ENCODE results near the gene AAMP. TPM values are rescaled to one million over a fixed set of nuclear protein-coding genes. Genes with fewer than 3 reads are reported as not detected.

AAMP gene
- total RNA-seq, 1 experiment from 2014 or later: 126 TPM

- TF ChIP-seq CTCF (conservative IDR thresholded peaks at IDR 0.05): no peak
- no peak for TF ChIP-seq EZH2 (IDR thresholded peaks at IDR 0.05; ENCODE audit: low read depth)
- no peaks in the 10 kb centered on the region for H3K4me1 ChIP-seq (replicated peaks; ENCODE audit: insufficient read depth)
- CTCF ChIA-PET: interaction anchor here (0.6 kb wide), 1 partner anchor 79 kb away, joined by 8 read pairs; no protein-coding TSS in a partner anchor
- H3K27ac ChIP-seq: no peak within 1 kb of the TSS
- no peak within 1 kb of the TSS for H3K4me3 ChIP-seq
- intact Hi-C loops (cut with micrococcal nuclease; ENCODE audit: unreplicated experiment): no loop called here
- H3K79me2 ChIP-seq (ENCODE audit: low read depth): no peaks in the 10 kb centered on the region
- no peaks in the 10 kb centered on the region for H3K36me3 ChIP-seq (ENCODE audit: low read depth)
- H2AFZ ChIP-seq: no peak within 1 kb of the TSS
- POLR2A ChIA-PET (ENCODE audit: unreplicated experiment): interaction anchor here (0.5 kb wide), 1 partner anchor 1250 kb away, joined by 3 read pairs; no protein-coding TSS in a partner anchor
- H3K9me3 ChIP-seq (ENCODE audit: insufficient read depth, low read depth): no peaks in the 10 kb centered on the region
- H3K27me3 ChIP-seq (ENCODE audit: insufficient read depth, low read depth): no peaks in the 10 kb centered on the region
- no peaks in the 10 kb centered on the region for H3K9me2 ChIP-seq (ENCODE audit: insufficient read depth)
- DNase-seq: no peak
- BruUV-seq (replicated peaks): no TSS peak
- peaks cover 13% of the 10 kb centered on the region for H3F3A ChIP-seq (ENCODE audit: insufficient read depth, low read depth)
- H3K4me2 ChIP-seq: no peak within 1 kb of the TSS
- H4K20me1 ChIP-seq (ENCODE audit: insufficient read depth): 0 out of 2 replicates have a peak, but pooled peaks cover 2% of the 10 kb centered on the region
These were observed 9.1 kb downstream of the AAMP start, which contains the start of gene GPBAR1 for GRCh38 chr2:218260742-218261422. Gene GPBAR1, plus strand, starts transcription at chr2:218261015. Its CDS starts 1,710 bp downstream, at chr2:218262725.

GRCh38 chr2:218260166-218260565 is 9.8 kb downstream of the AAMP start:
- intact Hi-C loops (cut with micrococcal nuclease; ENCODE audit: unreplicated experiment): no loop called here
- no peak for DNase-seq
- POLR2A ChIA-PET (ENCODE audit: unreplicated experiment): no interaction called here
- Histone ChIP-seq H3K4me1 (replicated peaks; ENCODE audit: insufficient read depth) (no peaks in the 10 kb centered on the region), H4K20me1 (ENCODE audit: insufficient read depth) (no peaks in the 10 kb centered on the region), H3K27ac (no peak overlapping the region), H2AFZ (no peak overlapping the region), H3F3A (ENCODE audit: insufficient read depth, low read depth) (peaks cover 20% of the 10 kb centered on the region), H3K9me3 (ENCODE audit: insufficient read depth, low read depth) (no peaks in the 10 kb centered on the region), H3K4me2 (no peak overlapping the region), H3K27me3 (ENCODE audit: insufficient read depth, low read depth) (no peaks in the 10 kb centered on the region), H3K36me3 (ENCODE audit: low read depth) (no peaks in the 10 kb centered on the region), H3K4me3 (no peak overlapping the region), H3K9me2 (ENCODE audit: insufficient read depth) (no peaks in the 10 kb centered on the region), H3K79me2 (ENCODE audit: low read depth) (no peaks in the 10 kb centered on the region)
- CTCF ChIA-PET: interaction anchor here (0.6 kb wide), 1 partner anchor 78 kb away, joined by 8 read pairs; no protein-coding TSS in a partner anchor
- TF ChIP-seq CTCF (conservative IDR thresholded peaks at IDR 0.05) (no peak), EZH2 (IDR thresholded peaks at IDR 0.05; ENCODE audit: low read depth) (no peak)
- BruUV-seq (replicated peaks): no TSS peak

GRCh38 chr2:218259099-218259961 is 10.6 kb downstream of the AAMP start:
- H2AFZ ChIP-seq: no peak overlapping the region
- no TSS peak for BruUV-seq (replicated peaks)
- CTCF ChIA-PET: no interaction called here
- no peak for DNase-seq
- POLR2A ChIA-PET (ENCODE audit: unreplicated experiment): no interaction called here
- TF ChIP-seq EZH2 (IDR thresholded peaks at IDR 0.05; ENCODE audit: low read depth): no peak
- TF ChIP-seq CTCF (conservative IDR thresholded peaks at IDR 0.05): no peak
- H3K27me3 ChIP-seq (ENCODE audit: insufficient read depth, low read depth): no peaks in the 10 kb centered on the region
- H3K4me3 ChIP-seq: no peak overlapping the region
- H3K4me1 ChIP-seq (replicated peaks; ENCODE audit: insufficient read depth): no peaks in the 10 kb centered on the region
- no peaks in the 10 kb centered on the region; the same call in 1 of the 2 replicates for H3K36me3 ChIP-seq (ENCODE audit: low read depth)
- H3K27ac ChIP-seq: no peak overlapping the region
- no peaks in the 10 kb centered on the region for H3K9me3 ChIP-seq (ENCODE audit: insufficient read depth, low read depth)
- no peaks in the 10 kb centered on the region for H3K9me2 ChIP-seq (ENCODE audit: insufficient read depth)
- H3K79me2 ChIP-seq (ENCODE audit: low read depth): no peaks in the 10 kb centered on the region
- no peaks in the 10 kb centered on the region for H4K20me1 ChIP-seq (ENCODE audit: insufficient read depth)
- intact Hi-C loops (cut with micrococcal nuclease; ENCODE audit: unreplicated experiment): loop anchor here (5.0 kb wide), 1 partner anchor 72 kb away; no protein-coding TSS in a partner anchor
- H3F3A ChIP-seq (ENCODE audit: insufficient read depth, low read depth): peaks cover 22% of the 10 kb centered on the region
- no peak overlapping the region for H3K4me2 ChIP-seq

All from PC-9 (cell line).